GM10847 (cell line): ENCODE data around the gene NOS1.

Experiments
- POLR2A ChIP-seq: IDR thresholded peaks from 2 replicates; pipeline ENCODE4 v1.6.1; 2011; ENCODE audit not compliant: insufficient read length; ENCODE audit errors: extremely low read depth

The NOS1 gene

DNA sequence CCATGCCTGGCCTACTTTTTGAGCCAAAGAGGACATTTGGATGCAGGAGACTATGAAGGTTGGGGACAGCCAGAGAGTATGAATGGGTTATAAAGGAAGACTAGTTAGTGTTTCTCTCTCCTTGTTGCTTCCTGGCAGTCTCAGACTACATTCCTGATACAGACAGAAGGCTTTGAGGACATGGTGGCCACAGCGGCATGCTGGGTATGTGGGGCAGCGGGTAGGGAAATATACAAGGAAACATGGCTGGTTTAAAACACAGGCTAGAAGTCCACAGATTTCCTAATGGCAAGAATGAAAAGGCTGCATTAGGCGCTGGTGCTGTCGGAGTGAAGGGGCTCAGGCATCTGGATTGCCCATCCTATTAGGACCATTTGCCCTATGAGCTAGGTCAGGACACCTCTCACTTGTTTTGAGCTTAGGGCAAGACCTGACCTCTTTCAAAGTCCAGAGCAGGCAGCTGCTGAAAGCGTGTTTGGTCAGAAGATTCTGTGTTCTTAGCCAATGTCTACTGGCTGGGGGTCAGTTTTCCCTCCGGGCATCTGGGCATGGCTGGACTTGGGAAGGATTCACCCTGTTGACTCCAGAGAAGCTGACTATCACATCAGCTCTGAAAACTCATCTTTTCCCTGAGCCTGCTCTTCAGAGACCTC is 151.0 kb downstream of the NOS1 start:
- no peak for TF ChIP-seq POLR2A

DNA sequence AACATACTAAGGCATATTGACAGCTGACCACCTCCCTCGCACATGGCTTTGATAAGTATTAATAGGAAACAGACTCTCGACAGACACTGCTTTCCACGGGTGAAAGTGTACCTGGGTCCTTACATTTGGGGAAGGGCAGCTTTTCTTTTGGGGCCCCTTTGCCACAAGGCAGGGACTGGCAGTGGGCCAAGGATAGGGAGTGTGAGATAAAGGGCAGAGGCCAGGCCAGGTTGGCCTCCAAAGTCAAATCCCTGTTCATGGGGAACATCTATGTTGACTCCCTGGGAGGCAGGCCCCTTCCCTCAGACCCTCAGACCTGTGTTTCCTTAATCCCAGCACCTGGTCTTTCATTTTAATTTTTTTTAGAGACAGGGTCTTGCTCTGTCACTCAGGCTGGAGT is 151.8 kb downstream of the NOS1 start:
- TF ChIP-seq POLR2A = no peak

DNA sequence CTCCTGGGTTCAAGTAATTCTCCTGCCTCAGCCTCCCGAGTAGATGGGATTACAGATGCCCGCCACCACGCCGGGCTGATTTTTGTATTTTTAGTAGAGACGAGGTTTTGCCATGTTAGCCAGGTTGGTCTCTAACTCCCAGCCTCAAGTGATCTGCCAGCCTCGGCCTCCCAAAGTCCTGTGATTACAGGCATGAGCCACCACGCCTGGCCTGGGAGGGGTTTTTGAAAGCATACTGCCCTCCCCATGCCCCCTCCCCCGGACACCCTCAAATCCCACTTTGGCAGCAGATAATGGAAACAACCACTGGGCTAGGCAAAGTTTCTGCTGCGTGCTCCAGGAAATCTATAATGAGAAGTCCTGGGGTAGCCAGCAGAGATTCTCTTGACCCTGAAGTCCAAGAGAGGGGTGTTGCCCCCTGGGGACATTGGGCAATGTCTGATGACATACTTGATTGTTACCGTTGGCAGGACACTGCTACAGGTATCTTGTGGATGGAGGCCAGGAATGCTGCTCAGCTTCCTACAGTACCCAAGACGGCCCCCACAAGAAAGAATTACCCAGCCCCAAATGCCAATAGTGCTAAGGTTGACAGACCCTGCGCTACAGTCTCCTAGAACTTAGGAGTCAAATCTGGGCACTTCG is 152.5 kb downstream of the NOS1 start:
- no peak for TF ChIP-seq POLR2A

DNA sequence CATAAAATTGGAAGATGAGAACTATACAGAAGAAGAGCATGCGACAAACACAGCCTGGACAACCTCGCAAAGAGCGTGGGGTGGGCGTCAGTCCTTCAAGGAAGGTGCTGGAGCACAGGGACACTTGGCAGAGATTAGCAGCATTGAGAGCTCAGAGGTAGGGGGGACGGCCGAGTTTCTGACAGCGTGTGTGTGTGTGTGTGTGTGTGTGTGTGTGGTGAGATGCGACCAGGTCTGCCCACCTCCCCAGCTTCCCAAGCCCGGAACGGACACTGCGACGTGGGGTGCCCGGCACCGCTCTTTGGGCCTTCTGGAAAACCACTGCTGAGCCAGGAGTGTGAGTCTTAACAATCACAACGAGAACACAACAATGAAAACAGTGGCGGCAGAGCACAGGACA is 153.2 kb downstream of the NOS1 start:
- TF ChIP-seq POLR2A = no peak

DNA sequence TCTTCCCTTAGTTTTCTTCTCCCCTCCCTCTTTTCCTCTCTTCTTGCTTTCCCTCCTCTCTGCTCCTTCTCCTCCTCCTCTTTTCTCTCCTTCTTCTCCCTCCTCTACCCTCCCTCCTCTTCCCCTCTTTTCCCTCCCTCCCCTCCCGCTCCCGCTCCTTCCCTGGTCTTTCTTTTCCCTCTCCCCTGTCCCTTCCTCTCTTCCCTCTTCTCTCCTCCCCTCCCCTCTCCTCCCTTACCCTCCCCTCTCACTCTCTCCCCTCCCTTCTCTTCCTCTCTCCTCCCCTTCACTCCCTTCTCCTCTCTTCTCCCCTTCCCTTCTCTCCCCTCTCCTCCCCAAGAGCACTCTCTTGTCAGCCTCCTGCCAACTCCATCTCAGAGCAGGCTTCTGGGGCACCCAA is 153.8 kb downstream of the NOS1 start:
- no peak for TF ChIP-seq POLR2A

DNA sequence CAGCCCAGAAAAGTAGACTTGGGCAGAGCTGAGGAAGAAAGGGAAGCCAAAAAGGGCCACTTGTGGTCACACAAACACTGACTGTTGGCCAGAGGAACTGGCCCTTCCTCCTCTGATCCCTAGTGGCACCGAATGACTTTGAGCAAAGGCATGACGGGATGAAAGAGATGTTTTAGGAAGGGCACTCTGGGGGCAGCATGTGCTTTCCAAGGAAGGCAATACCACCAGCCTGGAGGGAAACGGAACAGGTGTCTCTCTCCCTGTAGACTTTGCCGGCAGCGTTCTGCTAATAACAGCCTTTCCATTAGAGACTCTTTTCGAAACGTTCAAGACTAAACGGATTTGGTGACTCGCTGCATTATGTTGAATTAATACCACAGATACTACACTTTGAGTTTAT is 158.9 kb downstream of the NOS1 start:
- no peak for TF ChIP-seq POLR2A

DNA sequence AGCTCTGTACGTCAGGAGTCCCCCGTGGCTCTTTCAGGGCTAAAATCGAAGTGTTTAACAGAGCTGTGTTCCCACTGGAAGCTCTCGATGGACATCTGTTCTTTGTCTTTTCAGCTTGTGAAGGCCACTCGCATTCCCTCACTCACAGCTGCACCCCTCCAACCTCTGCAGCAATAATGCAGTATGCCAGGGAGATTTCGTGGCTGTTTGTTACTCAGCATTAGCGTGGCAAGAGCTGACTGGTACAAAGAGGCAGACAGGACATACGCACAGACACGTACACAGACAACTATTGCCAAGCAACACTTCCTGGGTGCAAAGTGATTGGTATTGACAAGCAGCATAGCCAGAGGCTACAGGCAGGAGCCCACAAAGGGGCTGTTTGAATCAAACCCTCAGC is 159.4 kb downstream of the NOS1 start:
- TF ChIP-seq POLR2A = no peak

DNA sequence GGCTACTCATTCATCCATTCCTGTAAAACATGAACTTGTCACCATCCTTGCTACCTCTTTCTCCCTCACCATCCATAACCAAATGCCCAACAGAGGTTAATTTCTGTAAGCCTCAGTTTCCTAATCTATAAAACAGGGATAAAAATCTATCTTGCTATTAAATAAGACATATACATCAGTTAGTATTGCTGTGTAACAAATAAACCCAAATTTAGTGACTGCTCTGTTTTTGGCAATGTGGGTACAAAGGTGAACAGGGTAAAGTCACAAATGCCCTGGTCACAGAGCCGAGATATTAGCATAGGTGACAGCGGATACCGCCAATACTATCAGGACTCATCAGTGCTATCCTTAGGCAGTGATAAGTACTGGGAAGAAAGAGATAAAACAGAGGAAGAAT is 167.5 kb downstream of the NOS1 start:
- TF ChIP-seq POLR2A = no peak

DNA sequence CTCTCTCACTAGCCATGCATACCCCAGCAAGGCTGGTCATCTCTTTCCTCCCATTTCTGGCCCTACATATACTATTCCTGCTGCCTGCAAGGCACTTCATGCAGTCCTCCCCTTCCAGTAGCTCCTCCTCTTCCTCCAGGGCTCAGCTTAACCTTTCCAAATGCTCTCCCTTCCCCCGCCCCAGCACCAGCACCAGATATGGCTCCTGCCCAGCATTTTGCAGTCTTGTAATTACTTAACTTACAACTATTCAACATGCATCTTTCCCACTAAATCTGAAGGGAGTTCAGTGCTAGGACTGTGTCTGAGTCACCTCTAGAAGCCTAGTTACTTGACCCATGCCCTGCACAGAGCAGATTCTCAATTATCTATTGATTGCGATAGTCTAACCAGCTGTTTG is 169.4 kb downstream of the NOS1 start:
- no peak for TF ChIP-seq POLR2A

DNA sequence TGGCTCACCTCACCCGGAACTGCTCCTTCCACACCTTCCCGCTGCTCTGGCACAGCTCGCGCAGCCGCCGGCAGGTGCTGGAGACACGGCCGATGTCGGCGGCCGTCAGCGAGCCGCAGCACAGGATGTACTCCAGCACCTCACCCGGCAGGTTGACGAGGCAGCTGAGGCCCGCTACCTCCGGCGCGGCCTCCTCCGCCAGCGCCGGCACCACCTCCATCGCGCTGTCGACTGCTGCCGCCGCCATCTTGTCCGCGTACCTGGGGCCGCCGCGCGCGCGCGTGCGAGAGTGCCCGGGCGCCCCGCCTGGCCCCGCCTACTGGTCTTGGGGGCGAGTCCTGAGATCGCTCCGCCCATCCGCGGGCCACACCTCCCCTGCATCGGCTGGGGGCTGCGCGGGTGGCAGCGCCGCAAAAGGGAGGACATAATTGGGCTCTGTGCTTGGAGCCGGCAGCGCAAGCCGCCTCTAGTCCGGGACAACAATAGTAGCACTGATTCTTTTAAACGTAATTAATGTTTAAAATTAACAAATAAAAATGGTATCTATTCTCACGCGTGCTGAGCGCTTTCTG is 171.1 kb downstream of the NOS1 start, which contains the start of gene FBXO21:
Gene FBXO21, minus strand, starts transcription at position 261 of the 572 bp plus-strand sequence. Its CDS starts 14 bp downstream, at position 247.
- TF ChIP-seq POLR2A = peak; percentile 90

DNA sequence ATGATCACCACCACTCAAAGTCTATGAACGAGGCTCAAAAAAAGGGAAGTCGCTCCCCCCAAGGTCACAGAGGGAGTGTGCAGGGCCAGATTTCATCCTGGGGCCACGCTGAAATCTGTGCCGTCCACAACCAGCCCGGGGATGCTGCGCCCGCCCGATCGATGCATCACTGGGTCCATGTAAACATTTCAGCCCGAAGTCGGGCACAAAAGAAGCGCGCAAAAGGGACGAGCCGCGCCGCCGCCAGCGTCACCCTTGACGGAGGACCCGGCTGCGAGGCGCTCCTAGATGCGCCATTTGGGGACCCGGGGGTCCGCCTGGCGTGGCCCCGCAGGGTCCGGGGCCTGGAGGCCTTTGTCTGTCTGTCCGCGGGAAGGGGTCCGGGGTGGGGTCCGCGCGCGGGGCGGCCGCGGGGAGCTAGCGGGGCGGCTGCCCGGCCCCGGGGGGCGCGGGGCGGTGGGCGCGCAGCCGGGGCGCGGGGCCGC is 171.7 kb downstream of the NOS1 start:
- TF ChIP-seq POLR2A = no peak

DNA sequence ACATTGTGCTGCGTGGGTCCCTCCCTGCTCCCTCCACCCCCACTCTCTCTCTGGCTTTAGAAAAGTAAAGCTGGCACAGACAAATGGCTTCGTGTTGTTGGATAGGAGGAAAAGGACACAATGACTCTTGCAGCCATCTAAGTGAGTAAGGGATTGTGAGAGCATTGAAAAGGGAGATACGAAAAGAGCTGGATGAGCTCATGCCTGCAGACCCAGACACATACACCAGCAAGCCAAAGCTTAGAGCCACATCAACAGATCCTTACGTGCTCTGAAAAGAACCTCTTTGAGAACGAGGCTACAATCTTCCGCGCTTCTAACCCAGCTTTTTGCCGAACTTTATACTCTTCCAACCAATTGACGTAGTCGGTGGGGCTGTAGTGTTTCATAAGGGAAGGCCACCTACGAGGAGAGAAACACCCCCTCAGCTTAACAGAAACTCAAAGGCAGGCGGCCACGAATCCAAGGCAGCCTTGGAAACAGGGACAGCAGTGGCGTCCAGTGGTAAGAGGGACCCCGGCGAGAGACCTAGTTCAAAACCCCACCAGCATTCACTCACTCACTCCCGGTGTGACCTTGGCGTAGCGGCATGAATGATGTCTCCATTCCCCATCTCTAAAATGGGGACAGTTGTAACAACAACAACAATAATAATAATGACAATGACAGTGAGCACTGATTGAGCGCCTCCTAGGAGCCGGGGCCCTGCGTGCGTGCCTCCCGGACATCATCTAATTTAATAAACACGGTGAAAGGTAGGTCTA is 172.3 kb downstream of the NOS1 start:
- no peak for TF ChIP-seq POLR2A

DNA sequence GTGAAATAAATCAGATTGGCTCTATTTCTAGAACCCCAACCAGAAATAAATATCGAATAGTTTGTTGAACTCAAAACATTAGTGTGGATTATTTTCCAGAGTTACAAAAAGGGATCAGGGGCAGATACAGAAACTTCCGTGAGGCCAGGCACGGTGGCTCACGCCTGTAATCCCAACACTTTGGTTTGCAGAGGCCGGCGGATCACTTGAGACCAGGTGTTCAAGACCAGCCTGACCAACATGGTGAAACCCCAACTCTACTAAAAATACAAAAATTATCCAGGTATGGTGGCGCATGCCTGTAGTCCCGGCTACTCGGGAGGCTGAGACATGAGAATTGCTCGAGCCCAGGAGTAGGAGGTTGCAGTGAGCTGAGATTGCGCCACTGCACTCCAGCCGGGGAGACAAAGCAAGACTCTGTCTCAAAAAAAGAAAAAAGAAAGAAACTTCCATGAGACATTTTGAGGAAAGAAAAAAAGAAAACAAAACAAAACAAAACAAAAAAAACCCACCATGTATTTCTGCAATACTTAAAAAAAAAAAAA is 173.2 kb downstream of the NOS1 start:
- no peak for TF ChIP-seq POLR2A

DNA sequence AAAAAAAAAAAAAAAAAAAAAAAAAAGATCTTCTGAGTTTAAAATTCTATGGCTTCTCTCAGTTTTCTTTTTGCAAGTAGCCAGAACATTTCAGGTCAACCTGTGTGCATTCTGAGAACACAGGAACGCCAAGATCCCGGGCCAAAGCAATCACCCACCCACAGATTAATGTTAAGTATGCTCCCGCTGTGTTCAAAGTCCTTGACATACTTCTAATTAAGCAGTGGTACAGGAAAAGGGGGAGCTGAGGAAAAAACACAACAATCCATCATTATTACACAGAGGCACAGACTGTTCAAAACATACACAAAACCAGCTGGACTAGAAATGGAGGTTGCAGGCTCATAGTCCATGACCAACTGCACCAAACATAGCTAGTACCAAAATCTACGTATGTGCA is 174.0 kb downstream of the NOS1 start:
- no peak for TF ChIP-seq POLR2A

DNA sequence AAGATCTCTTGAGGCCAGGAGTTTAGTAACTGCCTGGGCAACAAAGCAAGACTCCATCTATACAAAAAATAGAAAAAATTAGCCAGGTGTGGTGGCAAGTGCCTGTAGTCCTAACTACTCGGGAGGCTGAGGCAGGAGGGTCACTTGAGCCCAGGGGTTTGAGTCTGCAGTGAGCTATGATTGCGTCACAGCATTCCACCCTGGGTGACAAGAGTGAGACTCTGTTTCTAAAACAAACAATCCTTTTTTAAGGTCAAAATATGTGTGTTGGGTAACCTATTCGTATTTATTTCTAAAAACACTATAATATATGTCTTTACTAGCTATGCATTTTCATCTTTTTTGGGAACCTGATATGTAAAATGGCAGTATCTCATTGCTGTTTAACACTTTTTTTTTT is 178.6 kb downstream of the NOS1 start:
- no peak for TF ChIP-seq POLR2A
